WTC11 (cell line): ENCODE results near the gene COL6A5. TPM values are rescaled to one million over a fixed set of nuclear protein-coding genes. Genes with fewer than 3 reads are reported as not detected.

Experiments
- ATAC-seq: fragments of 200-7000 bp; cut with Tn5 transposase; 2 replicates; pipeline ENCODE4 v1.10.0; 2021; ENCODE audit warnings: mild to moderate bottlenecking, moderate library complexity
- CTCF ChIA-PET: fragments of 300-600 bp; sonication (Branson Sonifier 250); formaldehyde crosslinking; loops from one replicate; lab custom pipeline; 2021; ENCODE audit warnings: antibody characterized with exemption; lab: Charles Lee
- POLR2A ChIA-PET: fragments of 350-600 bp; sonication (Branson Sonifier 250); formaldehyde crosslinking; loops from one replicate; lab custom pipeline; 2021; ENCODE audit warnings: antibody characterized with exemption; lab: Charles Lee
- DNase-seq: peaks from one replicate; pipeline ENCODE4 v3.0.0; 2021; ENCODE audit warnings: low spot score
- H3K27ac Mint-ChIP-seq: 2 replicates; pipeline ENCODE4 v1.8.0; 2021; ENCODE audit warnings: mixed read lengths
- H3K27me3 Mint-ChIP-seq: 2 replicates; pipeline ENCODE4 v1.8.0; 2021; ENCODE audit warnings: low read depth, mild to moderate bottlenecking, moderate library complexity, mixed read lengths
- H3K36me3 Mint-ChIP-seq: 2 replicates; pipeline ENCODE4 v1.8.0; 2021; ENCODE audit warnings: mixed read lengths
- H3K4me1 Mint-ChIP-seq: 2 replicates; pipeline ENCODE4 v1.8.0; 2022; ENCODE audit warnings: mixed read lengths
- H3K4me3 Mint-ChIP-seq: 2 replicates; pipeline ENCODE4 v1.8.0; 2021; ENCODE audit warnings: mild to moderate bottlenecking, moderate library complexity, mixed read lengths
- H3K9me3 Mint-ChIP-seq: 2 replicates; pipeline ENCODE4 v1.8.0; 2021; ENCODE audit warnings: mixed read lengths
- AR ChIP-seq: fragments of 250-450 bp; sonication (Bioruptor Pico); IDR thresholded peaks from 2 replicates; pipeline ENCODE4 v1.9.0; 2021; ENCODE audit warnings: mild to moderate bottlenecking
- ARID4B ChIP-seq: sonication (generic); formaldehyde crosslinking; IDR thresholded peaks from 2 replicates; pipeline ENCODE4 v1.8.0; 2023; ENCODE audit warnings: missing genetic modification reagents, mild to moderate bottlenecking, borderline replicate concordance
- E2F5 ChIP-seq: sonication (generic); formaldehyde crosslinking; IDR thresholded peaks from 2 replicates; pipeline ENCODE4 v1.8.1; 2022; ENCODE audit warnings: mild to moderate bottlenecking, moderate library complexity, missing genetic modification reagents
- ETV6 ChIP-seq: sonication (generic); formaldehyde crosslinking; IDR thresholded peaks from 2 replicates; pipeline ENCODE4 v1.8.1; 2022; ENCODE audit warnings: mild to moderate bottlenecking, missing genetic modification reagents
- GABPB1 ChIP-seq: sonication (generic); formaldehyde crosslinking; IDR thresholded peaks from 2 replicates; pipeline ENCODE4 v1.8.1; 2023; ENCODE audit warnings: mild to moderate bottlenecking, missing genetic modification reagents
- HMGXB4 ChIP-seq: sonication (generic); formaldehyde crosslinking; IDR thresholded peaks from 2 replicates; pipeline ENCODE4 v1.8.1; 2023; ENCODE audit warnings: mild to moderate bottlenecking, moderate library complexity, missing genetic modification reagents
- IRF1 ChIP-seq: sonication (generic); formaldehyde crosslinking; IDR thresholded peaks from 2 replicates; pipeline ENCODE4 v1.8.0; 2023; ENCODE audit warnings: missing genetic modification reagents
- MAX ChIP-seq: sonication (generic); formaldehyde crosslinking; IDR thresholded peaks from 2 replicates; pipeline ENCODE4 v1.8.0; 2022; ENCODE audit warnings: mild to moderate bottlenecking, missing genetic modification reagents
- MXD4 ChIP-seq: fragments of 250-450 bp; sonication (Bioruptor Pico); IDR thresholded peaks from 2 replicates; pipeline ENCODE4 v1.8.0; 2021; ENCODE audit warnings: mild to moderate bottlenecking, moderate library complexity, borderline replicate concordance
- NFE2L1 ChIP-seq: sonication (generic); formaldehyde crosslinking; IDR thresholded peaks from 2 replicates; pipeline ENCODE4 v1.8.1; 2023; ENCODE audit warnings: missing genetic modification reagents
- NR3C1 ChIP-seq: sonication (generic); formaldehyde crosslinking; conservative IDR thresholded peaks from 2 replicates; pipeline ENCODE4 v1.8.1; 2023; ENCODE audit warnings: low read depth, mild to moderate bottlenecking, missing genetic modification reagents
- PRDM15 ChIP-seq: sonication (generic); formaldehyde crosslinking; IDR thresholded peaks from 2 replicates; pipeline ENCODE4 v1.8.0; 2022; ENCODE audit warnings: missing genetic modification reagents
- USF2 ChIP-seq: sonication (generic); formaldehyde crosslinking; IDR thresholded peaks from 2 replicates; pipeline ENCODE4 v1.8.1; 2023; ENCODE audit warnings: mild to moderate bottlenecking, missing genetic modification reagents, moderate library complexity
- ZNF232 ChIP-seq: sonication (generic); formaldehyde crosslinking; IDR thresholded peaks from 2 replicates; pipeline ENCODE4 v1.8.0; 2022; ENCODE audit warnings: mild to moderate bottlenecking, missing genetic modification reagents
- ZNF425 ChIP-seq: fragments of 250-450 bp; sonication (Bioruptor Pico); conservative IDR thresholded peaks from 2 replicates; pipeline ENCODE4 v1.9.0; 2021; ENCODE audit warnings: mild to moderate bottlenecking
- total RNA-seq: library from RNA; stranded (reverse); gene quantifications from 3 replicates; pipeline ENCODE4 v1.2.3, GENCODE V29; 2021

Gene COL6A5
- total RNA-seq, 1 experiment from 2014 or later, result not detected

GRCh38 chr3:130504701-130505100, 159.2 kb downstream of the COL6A5 start (continued):
- no peak for TF ChIP-seq NR3C1 (CRISPR knock-in tag)
- TF ChIP-seq AR (CRISPR knock-in tag), result no peak
- no peak for TF ChIP-seq ETV6 (CRISPR knock-in tag)
- no peak for TF ChIP-seq GABPB1 (CRISPR knock-in tag)
- no peak for TF ChIP-seq PRDM15 (CRISPR knock-in tag)
- no peak for TF ChIP-seq HMGXB4
- no peak for TF ChIP-seq IRF1 (CRISPR knock-in tag)
- no peak for TF ChIP-seq ARID4B
- TF ChIP-seq E2F5 (CRISPR knock-in tag), result no peak

- DNase-seq (no peak), ATAC-seq (no peak)
- Mint-ChIP-seq H3K9me3 (no peaks in the 10 kb centered on the region), H3K36me3 (no peaks in the 10 kb centered on the region), H3K4me1 (peaks cover 5% of the 10 kb centered on the region), H3K27me3 (no peaks in the 10 kb centered on the region; the same call in 1 of the 2 replicates), H3K27ac (no peak overlapping the region), H3K4me3 (no peak overlapping the region)
- POLR2A ChIA-PET, result no interaction called here
- CTCF ChIA-PET, result interaction anchor here (1.5 kb wide), 1 partner anchor 33 kb away, joined by 4 read pairs; no protein-coding TSS in a partner anchor
- TF ChIP-seq NFE2L1 (CRISPR knock-in tag) (no peak), USF2 (CRISPR knock-in tag) (no peak), ZNF232 (CRISPR knock-in tag) (no peak), ZNF425 (CRISPR knock-in tag) (no peak), MXD4 (CRISPR knock-in tag) (no peak), GABPB1 (CRISPR knock-in tag) (no peak), MAX (no peak)
Measured at GRCh38 chr3:130506031-130506430, 160.6 kb downstream of the COL6A5 start.
